LNCAP (cell line): Measurements from ENCODE around the gene PPFIA4.

Source experiments
- TF ChIP-seq, protein P1 (sequence below): fragments of 450-650 bp; IDR thresholded peaks from 2 replicates; pipeline ENCODE4 v1.5.1; 2017; ENCODE audit warnings: mild to moderate bottlenecking

The PPFIA4 gene

DNA sequence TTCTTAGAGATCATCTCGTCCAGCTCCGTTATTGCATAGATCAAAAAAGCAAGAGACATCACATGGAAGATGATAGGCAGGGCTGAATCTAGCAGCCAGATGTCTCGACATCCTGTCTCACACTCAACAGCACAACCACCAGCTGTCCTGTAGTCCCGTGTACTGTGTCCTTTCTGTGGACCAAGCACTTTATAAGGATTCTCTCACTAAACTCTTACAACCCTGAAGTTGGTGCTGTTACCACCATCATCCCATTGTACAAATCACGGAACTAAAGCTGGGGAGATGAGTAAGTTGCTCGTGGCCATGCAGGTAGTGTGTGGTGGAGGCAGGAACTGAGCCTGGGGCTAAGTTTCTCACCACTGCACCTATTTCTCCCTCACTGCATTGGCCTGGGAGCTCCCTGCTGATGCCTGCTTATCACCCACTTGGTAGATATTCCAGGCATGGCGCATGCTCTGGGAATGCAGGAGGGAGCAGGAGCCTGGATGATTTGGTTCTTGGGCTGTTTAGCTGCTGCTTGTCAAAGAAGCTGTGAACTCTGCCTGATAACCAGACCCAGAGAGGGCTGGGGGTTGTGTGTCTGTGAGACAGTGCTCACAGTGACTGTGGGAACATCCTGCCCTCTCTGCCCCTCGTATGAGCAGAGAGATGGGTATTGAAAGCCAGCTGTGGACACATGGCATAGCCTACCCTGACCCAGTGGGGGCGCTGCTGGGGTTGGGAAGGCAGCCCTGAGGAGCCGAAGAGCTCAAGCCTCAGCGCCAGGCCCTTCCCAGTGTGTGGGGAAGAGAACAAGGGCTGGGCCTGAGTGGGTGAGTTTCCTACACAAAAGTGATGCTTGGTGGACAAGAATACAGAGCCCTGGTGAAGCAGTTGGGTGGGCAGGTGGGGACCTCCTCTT, 13.6 kb downstream of the PPFIA4 start:
- TF ChIP-seq, protein P1, sequence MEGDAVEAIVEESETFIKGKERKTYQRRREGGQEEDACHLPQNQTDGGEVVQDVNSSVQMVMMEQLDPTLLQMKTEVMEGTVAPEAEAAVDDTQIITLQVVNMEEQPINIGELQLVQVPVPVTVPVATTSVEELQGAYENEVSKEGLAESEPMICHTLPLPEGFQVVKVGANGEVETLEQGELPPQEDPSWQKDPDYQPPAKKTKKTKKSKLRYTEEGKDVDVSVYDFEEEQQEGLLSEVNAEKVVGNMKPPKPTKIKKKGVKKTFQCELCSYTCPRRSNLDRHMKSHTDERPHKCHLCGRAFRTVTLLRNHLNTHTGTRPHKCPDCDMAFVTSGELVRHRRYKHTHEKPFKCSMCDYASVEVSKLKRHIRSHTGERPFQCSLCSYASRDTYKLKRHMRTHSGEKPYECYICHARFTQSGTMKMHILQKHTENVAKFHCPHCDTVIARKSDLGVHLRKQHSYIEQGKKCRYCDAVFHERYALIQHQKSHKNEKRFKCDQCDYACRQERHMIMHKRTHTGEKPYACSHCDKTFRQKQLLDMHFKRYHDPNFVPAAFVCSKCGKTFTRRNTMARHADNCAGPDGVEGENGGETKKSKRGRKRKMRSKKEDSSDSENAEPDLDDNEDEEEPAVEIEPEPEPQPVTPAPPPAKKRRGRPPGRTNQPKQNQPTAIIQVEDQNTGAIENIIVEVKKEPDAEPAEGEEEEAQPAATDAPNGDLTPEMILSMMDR = no peak

DNA sequence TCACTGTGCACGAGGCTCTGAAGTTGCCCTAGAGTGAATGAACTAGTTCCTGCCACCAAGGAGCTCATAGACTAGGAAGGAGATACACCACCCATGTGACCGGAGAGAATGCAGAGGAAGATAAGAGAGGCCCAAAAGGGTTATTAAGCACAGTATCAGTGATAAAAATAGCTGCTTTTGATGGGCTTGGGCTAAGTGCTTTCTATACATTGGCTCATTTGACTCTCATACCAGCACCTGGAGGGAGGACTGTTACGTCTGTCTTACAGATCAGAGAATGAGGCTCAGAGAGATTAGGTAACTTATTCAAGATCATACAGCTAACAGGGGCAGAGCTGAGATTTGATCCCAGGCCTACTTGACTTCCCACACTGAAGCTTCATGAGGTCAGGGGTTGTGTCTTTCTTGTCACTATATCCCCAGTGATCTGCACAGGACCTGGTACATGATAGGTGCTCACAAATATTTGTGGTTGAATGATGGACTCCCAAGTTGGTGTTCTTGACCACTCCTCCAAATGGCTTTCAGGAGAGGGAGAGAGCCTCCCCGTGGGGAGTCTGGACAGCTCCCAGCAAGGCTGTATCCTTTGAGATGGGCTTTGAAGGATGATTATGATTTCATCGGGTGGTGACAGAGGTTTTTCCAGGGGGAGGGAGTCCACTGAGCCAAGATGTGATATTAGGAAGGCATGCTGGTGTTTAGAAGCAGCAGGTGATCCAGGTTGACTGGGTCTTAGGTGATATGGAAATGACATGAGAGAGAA, 14.4 kb downstream of the PPFIA4 start:
- TF ChIP-seq, protein P1 = no peak

DNA sequence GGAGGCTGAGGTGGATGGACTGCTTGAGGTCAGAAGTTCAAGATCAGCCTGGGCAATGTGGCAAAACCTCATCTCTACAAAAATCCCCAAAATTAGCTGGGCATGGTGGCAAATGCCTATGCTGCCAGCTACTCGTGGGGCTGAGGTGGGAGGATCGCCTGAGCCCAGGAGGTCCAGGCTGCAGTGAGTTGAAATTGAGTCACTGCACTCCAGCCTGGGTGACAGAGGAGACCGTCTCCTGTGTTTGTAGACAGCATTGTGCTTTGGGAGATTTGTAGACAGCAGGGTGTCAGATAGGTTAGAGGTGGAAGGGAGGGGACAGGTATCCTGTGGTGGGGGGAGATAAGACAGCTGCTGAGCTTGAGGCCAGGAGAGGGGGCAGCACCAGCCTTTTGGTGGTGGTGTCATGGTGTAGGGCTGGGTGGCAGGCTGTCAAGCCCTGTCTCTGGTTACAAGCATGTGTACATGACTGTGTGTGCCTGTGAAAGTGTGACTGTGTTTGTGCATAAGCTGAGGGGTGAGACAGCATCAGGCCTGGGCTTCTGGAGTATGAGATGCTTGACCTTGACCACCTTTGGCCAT, 15.2 kb downstream of the PPFIA4 start:
- TF ChIP-seq, protein P1 = no peak

DNA sequence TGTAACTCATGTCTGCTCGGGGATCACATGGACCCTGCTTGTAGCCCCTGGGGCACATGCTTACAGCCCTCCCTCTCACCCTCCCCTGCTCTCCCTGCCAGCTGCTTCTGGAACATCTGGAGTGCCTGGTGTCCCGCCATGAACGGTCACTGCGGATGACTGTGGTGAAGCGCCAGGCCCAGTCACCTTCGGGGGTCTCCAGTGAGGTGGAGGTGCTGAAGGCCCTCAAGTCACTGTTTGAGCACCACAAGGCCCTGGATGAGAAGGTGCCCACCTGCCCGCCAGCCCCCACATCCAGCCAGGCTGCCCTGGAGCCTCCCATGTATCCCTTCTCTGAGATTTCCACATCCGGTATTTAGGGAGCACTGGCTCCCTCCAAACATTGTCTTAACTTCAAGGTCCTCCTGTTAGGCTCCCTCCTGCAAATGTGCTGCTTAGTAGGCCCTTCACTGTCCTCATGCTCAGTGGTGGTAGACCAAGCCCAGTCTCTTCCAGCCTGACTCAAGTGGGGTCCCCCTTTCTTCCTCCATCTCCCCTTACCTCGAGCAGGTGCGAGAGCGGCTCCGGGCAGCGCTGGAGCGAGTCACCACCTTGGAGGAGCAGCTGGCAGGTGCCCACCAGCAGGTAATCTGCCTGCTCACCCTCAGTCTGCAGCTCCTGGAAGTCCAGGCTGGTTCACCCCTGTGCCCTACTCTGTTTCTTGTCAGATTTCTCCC, 17.7 kb downstream of the PPFIA4 start:
- TF ChIP-seq, protein P1 = no peak

DNA sequence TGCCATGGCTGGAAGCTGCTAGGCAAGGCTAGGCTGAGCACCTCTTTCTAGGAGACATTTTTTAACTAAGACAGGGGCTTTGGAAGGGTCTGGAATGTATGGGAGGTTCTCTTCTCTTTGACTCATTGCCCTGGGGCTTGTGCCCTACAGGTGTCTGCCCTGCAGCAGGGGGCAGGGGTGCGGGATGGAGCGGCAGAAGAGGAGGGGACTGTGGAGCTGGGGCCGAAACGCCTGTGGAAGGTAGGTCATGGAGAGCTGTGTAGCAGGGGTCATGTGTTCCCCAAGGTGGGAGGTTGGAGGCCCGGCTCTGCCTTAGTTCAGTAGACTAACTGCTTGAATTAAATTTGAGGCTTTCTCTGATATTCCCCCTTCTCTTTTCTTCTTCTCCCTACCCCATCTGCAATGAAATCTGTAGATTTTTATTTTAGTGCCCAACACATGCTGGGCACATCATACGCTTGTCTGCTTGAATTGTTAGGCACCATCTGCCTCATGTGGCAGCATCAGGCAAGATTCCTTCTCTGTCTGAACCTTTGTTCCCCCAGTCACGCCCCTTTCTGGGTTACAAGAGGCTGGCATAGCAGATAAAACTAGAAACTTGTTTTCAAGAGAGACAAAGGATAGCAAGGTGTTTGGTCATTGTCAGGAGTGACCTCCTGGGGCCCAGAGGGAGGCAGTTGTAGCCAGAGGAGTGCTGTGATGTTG, 18.4 kb downstream of the PPFIA4 start:
- TF ChIP-seq, protein P1 = no peak

DNA sequence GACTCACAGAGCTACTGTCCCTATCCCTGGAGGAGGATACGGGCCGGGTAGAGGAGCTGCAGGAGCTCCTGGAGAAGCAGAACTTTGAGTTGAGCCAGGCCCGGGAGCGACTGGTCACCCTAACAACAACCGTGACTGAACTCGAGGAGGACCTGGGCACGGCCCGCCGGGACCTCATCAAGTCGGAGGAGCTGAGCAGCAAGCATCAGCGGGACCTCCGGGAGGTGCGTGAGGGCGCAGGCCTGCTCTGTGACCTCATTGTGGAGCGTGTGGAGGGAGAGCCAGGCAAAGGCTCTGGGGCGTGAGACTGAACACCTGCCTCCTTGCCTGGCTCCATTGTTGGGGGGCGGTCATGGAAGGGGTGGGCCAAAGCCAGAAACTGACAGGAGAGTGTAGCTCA, 19.0 kb downstream of the PPFIA4 start:
- TF ChIP-seq, protein P1 = no peak
